Measurements from ENCODE around the gene CYLD. TPM values are rescaled to one million over a fixed set of nuclear protein-coding genes. Genes with fewer than 3 reads are reported as not detected.
A peak's percentile ranks its signal among the peaks of the same experiment; 100 is the strongest.

The CYLD gene
- total and polyA plus RNA-seq, 7 donors, result 20.1 to 103 (median 50.5) TPM

- Histone ChIP-seq H3K9me3 (no peaks in the 10 kb centered on the region), H3K27me3 (ENCODE audit: insufficient read depth in 3 of 3, low read length in 2 of 3) (no peaks in the 10 kb centered on the region), H3K27ac (no peak overlapping the region), H3K4me1 (peaks cover 7% of the 10 kb centered on the region), H3K4me3 (no peak overlapping the region), H3K36me3 (ENCODE audit: insufficient read depth in 1 of 2, low read depth in 1 of 2) (peaks cover 0 to 14% of the 10 kb centered on the region in 2 donors)
- TF ChIP-seq CTCF (IDR thresholded peaks at IDR 0.05), result no peak
- DNase-seq, result no peak
- no peak for ATAC-seq
- WGBS, 3 donors, result 95 to 98% (median 95%) methylated on average over 3 of the region's 3 CpGs
- intact Hi-C loops (cut with DNase I), result no loop called here
Observed at GRCh38 chr16:50771366-50771765, 29.5 kb downstream of the CYLD start.

GRCh38 chr16:50774405-50774804 is 32.5 kb downstream of the CYLD start:
- intact Hi-C loops (cut with DNase I), result no loop called here
- 92 to 95% (median 93%) methylated on average over 5 of the region's 5 CpGs for WGBS, 3 donors
- H3K36me3 ChIP-seq (ENCODE audit: insufficient read depth in 1 of 2, low read depth in 1 of 2), result peaks cover 0 to 24% of the 10 kb centered on the region in 2 donors

GRCh38 chr16:50774960-50775359 is 33.1 kb downstream of the CYLD start:
- no peaks in the 10 kb centered on the region for H3K9me3 ChIP-seq
- TF ChIP-seq CTCF (IDR thresholded peaks at IDR 0.05), result no peak
- 87 to 95% (median 89%) methylated on average over 3 of the region's 3 CpGs for WGBS, 3 donors
- H3K4me1 ChIP-seq, result peaks cover 20% of the 10 kb centered on the region
- peaks cover under 1 to 25% of the 10 kb centered on the region in 2 donors for H3K36me3 ChIP-seq (ENCODE audit: insufficient read depth in 1 of 2, low read depth in 1 of 2)
- intact Hi-C loops (cut with DNase I), result no loop called here
- DNase-seq (no peak), ATAC-seq (no peak)
- no peaks in the 10 kb centered on the region for H3K27me3 ChIP-seq (ENCODE audit: insufficient read depth in 3 of 3, low read length in 2 of 3)
- H3K4me3 ChIP-seq, result no peak overlapping the region
- H3K27ac ChIP-seq, result no peak overlapping the region

More at GRCh38 chr16:50774405-50774804, 32.5 kb downstream of the CYLD start:
- H3K27me3 ChIP-seq (ENCODE audit: insufficient read depth in 3 of 3, low read length in 2 of 3), result no peaks in the 10 kb centered on the region
- H3K4me1 ChIP-seq, result peaks cover 20% of the 10 kb centered on the region
- TF ChIP-seq CTCF (IDR thresholded peaks at IDR 0.05), result no peak
- H3K9me3 ChIP-seq, result no peaks in the 10 kb centered on the region
- peak in 3 of 4 donors; percentile 45 to 57 (median 57) for ATAC-seq
- no peak overlapping the region for H3K4me3 ChIP-seq
- no peak overlapping the region for H3K27ac ChIP-seq
- no peak for DNase-seq

GRCh38 chr16:50776037-50776436 is 34.2 kb downstream of the CYLD start:
- Histone ChIP-seq H3K4me1 (peaks cover 20% of the 10 kb centered on the region), H3K27ac (no peak overlapping the region), H3K4me3 (no peak overlapping the region), H3K36me3 (ENCODE audit: insufficient read depth in 1 of 2, low read depth in 1 of 2) (peaks cover 2 to 35% of the 10 kb centered on the region in 2 donors), H3K9me3 (no peaks in the 10 kb centered on the region), H3K27me3 (ENCODE audit: insufficient read depth in 3 of 3, low read length in 2 of 3) (no peaks in the 10 kb centered on the region)
- DNase-seq, result no peak
- intact Hi-C loops (cut with DNase I), result no loop called here
- TF ChIP-seq CTCF (IDR thresholded peaks at IDR 0.05), result no peak
- 94 to 99% (median 95%) methylated on average over 1 of the region's 1 CpG for WGBS, 3 donors
- ATAC-seq, result no peak
